Measurements from ENCODE around the gene C22orf39.

Gene C22orf39

DNA sequence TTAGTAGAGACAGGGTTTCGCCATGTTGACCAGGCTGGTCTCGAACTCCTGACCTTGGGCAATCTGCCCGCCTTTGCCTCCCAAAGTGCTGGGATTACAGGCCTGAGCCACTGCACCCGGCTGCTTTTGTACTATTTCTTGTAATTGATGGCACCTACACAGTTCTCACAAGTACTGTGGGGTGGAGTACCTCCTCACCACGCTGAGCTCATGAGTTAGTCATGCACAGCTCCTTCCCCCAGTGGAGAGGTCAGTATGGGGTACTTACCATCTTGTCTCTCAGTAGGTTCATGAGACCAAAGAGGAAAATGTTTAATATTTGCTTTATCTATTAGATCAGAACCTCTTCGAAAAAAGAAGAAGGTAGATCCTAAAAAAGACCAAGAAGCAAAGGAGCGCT, 13.1 kb downstream of the C22orf39 start:
- DNase-seq (ENCODE audit: insufficient read length) = no peak
- TF ChIP-seq POLR2AphosphoS5 (IDR thresholded peaks at IDR 0.05; ENCODE audit: low read depth, low read length) = no peak
- TF ChIP-seq POLR2A (IDR thresholded peaks at IDR 0.05; ENCODE audit: low read depth, low read length) = no peak
- TF ChIP-seq TAF1 (IDR thresholded peaks at IDR 0.05; ENCODE audit: borderline replicate concordance, low read depth, low read length) = no peak
- FAIRE-seq = no peak

GRCh38 chr22:19432133-19432851, 15.2 kb downstream of the C22orf39 start, which contains the start of gene MRPL40:
Gene MRPL40 (plus strand): TSS chr22:19432545. CDS start chr22:19432555, 10 bp downstream.
- DNase-seq (ENCODE audit: insufficient read length) (peak; percentile 91), FAIRE-seq (peak; percentile 99)
- TF ChIP-seq POLR2AphosphoS5 (IDR thresholded peaks at IDR 0.05; ENCODE audit: low read depth, low read length) = peak; percentile 96
- TF ChIP-seq POLR2A (IDR thresholded peaks at IDR 0.05; ENCODE audit: low read depth, low read length) = peak; percentile 95
- TF ChIP-seq TAF1 (IDR thresholded peaks at IDR 0.05; ENCODE audit: borderline replicate concordance, low read depth, low read length) = peak; percentile 82

- TF ChIP-seq TAF1 (IDR thresholded peaks at IDR 0.05; ENCODE audit: borderline replicate concordance, low read depth, low read length) (peak; percentile 90), POLR2AphosphoS5 (IDR thresholded peaks at IDR 0.05; ENCODE audit: low read depth, low read length) (no peak)
- FAIRE-seq = no peak
- peak; percentile 68 for DNase-seq (ENCODE audit: insufficient read length)
These were observed 15.8 kb downstream of the C22orf39 start, which contains the start of gene HIRA for GRCh38 chr22:19431649-19432132. Gene HIRA (minus strand): TSS chr22:19431733. CDS start chr22:19431476, 257 bp downstream.

DNA sequence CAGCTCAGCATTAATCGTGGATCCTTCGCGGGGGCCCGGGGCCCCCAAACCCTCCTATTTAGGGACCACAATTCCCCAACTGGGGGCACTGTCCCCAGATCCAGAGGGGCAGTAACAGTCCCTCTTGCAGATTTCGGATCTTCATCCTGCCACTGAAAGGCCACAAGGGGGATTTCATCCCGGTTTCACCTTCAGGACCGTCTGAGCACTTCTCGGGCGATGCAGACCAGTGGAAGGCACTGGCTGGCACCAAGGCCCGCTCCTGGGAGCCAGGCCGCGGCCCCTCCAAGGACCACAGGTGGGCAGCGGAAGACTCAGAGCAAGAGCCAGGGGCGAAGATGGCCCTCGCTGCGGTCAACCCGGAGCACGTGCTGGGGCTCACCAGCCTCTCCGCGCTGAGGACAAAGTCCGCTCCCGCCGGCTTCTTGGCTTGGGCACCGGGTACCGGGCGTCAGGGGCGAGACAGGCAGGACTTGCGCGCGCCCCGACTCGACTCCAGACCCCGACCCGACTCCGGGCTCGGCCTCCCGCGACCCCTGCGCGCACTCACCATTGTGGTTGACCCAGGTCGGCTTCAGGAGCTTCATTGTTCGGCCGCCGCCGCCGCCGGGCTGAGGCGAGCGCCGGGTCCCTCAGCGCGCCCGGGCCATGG, 16.5 kb downstream of the C22orf39 start:
- TF ChIP-seq TAF1 (IDR thresholded peaks at IDR 0.05; ENCODE audit: borderline replicate concordance, low read depth, low read length) (no peak), POLR2AphosphoS5 (IDR thresholded peaks at IDR 0.05; ENCODE audit: low read depth, low read length) (no peak), POLR2A (IDR thresholded peaks at IDR 0.05; ENCODE audit: low read depth, low read length) (no peak)
- FAIRE-seq (no peak), DNase-seq (ENCODE audit: insufficient read length) (peak; percentile 28)

- DNase-seq (ENCODE audit: insufficient read length) = peak; percentile 22
- TF ChIP-seq TAF1 (IDR thresholded peaks at IDR 0.05; ENCODE audit: borderline replicate concordance, low read depth, low read length) (0 out of 2 replicates have a peak, but pooled peaks have one; percentile 27), POLR2AphosphoS5 (IDR thresholded peaks at IDR 0.05; ENCODE audit: low read depth, low read length) (no peak)
- no peak for FAIRE-seq
These were observed 17.3 kb downstream of the C22orf39 start for GRCh38 chr22:19429950-19430889.

- FAIRE-seq (no peak), DNase-seq (ENCODE audit: insufficient read length) (no peak)
- no peak for TF ChIP-seq TAF1 (IDR thresholded peaks at IDR 0.05; ENCODE audit: borderline replicate concordance, low read depth, low read length)
These were observed 23.4 kb downstream of the C22orf39 start for GRCh38 chr22:19424186-19424500.

DNA sequence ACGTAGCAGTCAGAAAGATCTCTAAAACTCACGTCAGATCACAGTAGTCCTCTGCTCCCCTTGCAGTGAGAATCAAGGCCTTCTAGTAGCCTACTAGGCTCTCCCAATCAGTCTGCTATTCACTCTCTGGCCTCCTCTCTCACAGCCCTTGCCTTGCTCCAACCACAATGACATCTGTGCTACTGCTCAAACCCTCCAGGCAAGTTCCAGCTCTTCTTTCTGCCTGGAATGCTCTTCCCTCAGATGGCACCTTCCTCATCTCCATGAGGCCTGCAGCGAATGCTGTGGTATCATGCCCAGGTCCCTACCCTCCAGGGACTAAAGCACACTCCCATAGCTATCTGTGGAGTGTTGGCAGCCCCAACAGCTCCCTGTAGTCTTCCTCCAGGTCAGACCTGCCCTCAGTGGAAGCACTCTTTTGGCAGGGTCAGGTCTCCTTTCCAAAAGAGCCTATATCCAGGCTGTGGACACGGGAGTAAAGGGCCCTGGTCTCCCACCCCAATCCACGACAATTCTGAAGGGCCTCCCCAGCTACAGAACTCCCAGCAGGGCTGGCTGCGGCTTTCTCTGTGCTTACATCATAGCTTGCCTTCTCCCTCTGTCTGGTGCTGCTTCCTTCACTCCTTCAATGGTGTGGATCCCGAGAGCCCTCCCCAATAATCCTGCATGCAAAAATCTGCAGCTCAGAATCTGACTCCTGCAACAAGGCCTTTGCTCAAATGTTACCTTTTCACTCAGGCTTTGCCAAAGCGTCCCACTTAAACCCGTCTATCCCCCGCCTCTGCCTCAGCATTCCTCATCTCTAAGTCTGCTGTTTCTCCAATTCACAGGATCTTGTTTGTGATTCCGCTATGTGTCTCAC, 24.8 kb downstream of the C22orf39 start:
- DNase-seq (ENCODE audit: insufficient read length) = no peak
- TF ChIP-seq POLR2AphosphoS5 (IDR thresholded peaks at IDR 0.05; ENCODE audit: low read depth, low read length) (no peak), POLR2A (IDR thresholded peaks at IDR 0.05; ENCODE audit: low read depth, low read length) (0 out of 2 replicates have a peak, but pooled peaks have one; percentile 34), TAF1 (IDR thresholded peaks at IDR 0.05; ENCODE audit: borderline replicate concordance, low read depth, low read length) (no peak)
- FAIRE-seq = no peak

- FAIRE-seq (no peak), DNase-seq (ENCODE audit: insufficient read length) (no peak)
- TF ChIP-seq TAF1 (IDR thresholded peaks at IDR 0.05; ENCODE audit: borderline replicate concordance, low read depth, low read length) = no peak
- TF ChIP-seq POLR2AphosphoS5 (IDR thresholded peaks at IDR 0.05; ENCODE audit: low read depth, low read length) = no peak
- no peak for TF ChIP-seq POLR2A (IDR thresholded peaks at IDR 0.05; ENCODE audit: low read depth, low read length)
These were observed 27.2 kb downstream of the C22orf39 start for GRCh38 chr22:19420321-19420720.

DNA sequence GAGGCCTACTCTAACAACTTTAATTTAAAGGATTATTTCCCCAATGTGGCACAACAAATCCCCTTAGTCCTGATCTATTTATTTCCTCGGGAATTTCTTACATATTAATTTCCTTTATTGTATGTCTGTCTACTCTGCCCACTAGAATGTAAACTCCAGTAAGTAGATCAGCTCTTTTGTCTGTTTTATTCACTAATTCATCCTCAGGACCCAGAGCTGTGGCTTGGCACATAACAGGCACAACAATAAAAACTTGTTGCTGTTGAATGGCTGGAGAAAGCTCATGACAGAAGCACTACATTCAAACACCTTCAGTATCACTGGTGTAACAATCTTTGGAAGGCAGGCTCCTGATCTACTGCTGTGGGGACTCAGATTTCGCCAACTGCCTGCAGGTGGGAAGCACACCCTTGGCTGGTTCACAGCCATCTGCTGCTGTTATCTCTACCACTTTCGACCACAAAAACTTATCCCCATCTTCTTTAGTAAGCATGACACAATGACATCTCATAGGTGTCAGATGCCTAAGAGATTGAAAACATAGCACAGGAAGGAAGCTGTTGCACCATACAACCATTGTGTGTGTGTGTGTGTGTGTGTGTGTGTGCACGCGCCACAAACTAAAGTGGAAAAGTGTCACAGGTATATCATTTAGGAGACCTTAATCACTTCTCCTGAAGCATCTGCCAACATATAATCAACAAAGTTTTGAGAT, 27.9 kb downstream of the C22orf39 start:
- peak; percentile 86 for FAIRE-seq
- peak; percentile 44 for DNase-seq (ENCODE audit: insufficient read length)
- TF ChIP-seq TAF1 (IDR thresholded peaks at IDR 0.05; ENCODE audit: borderline replicate concordance, low read depth, low read length) (no peak), POLR2AphosphoS5 (IDR thresholded peaks at IDR 0.05; ENCODE audit: low read depth, low read length) (peak; percentile 20; the same call in 1 of the 2 replicates), POLR2A (IDR thresholded peaks at IDR 0.05; ENCODE audit: low read depth, low read length) (no peak)

- no peak for FAIRE-seq
These were observed 28.4 kb downstream of the C22orf39 start for GRCh38 chr22:19419086-19419463.

More at GRCh38 chr22:19419086-19419463, 28.4 kb downstream of the C22orf39 start:
- TF ChIP-seq TAF1 (IDR thresholded peaks at IDR 0.05; ENCODE audit: borderline replicate concordance, low read depth, low read length) = no peak
- TF ChIP-seq POLR2A (IDR thresholded peaks at IDR 0.05; ENCODE audit: low read depth, low read length) = no peak
- no peak for TF ChIP-seq POLR2AphosphoS5 (IDR thresholded peaks at IDR 0.05; ENCODE audit: low read depth, low read length)
- DNase-seq (ENCODE audit: insufficient read length) = no peak

Measured in GM12892 (cell line).